Tibial nerve (tissue), 4 donors: ENCODE data around the gene OR6V1.

ENCODE experiments used
- EP300 ChIP-seq, 2 donors: sonication (generic); formaldehyde crosslinking; IDR thresholded peaks; one replicate each; pipeline ENCODE4 v1.6.1; 2017; ENCODE audit warnings: antibody characterized with exemption in 2 of 2, mild to moderate bottlenecking in 1 of 2
- POLR2A ChIP-seq, 2 donors: fragments of 450-650 bp; IDR thresholded peaks; one replicate each; pipeline ENCODE4 v1.6.1; 2017; ENCODE audit warnings: antibody characterized with exemption in 2 of 2, mild to moderate bottlenecking in 2 of 2, moderate library complexity in 2 of 2
- TF ChIP-seq, protein P1 (sequence below), 5 experiments: fragments of 200-600 bp in 3 of 5; fragments of 450-650 bp in 2 of 5; sonication (generic) in 3 of 5; IDR thresholded peaks; one replicate each; pipeline ENCODE4 v1.5.1; 2016 to 2019; ENCODE audit warnings: antibody characterized with exemption in 5 of 5, mild to moderate bottlenecking in 3 of 5, moderate library complexity in 2 of 5

DNA sequence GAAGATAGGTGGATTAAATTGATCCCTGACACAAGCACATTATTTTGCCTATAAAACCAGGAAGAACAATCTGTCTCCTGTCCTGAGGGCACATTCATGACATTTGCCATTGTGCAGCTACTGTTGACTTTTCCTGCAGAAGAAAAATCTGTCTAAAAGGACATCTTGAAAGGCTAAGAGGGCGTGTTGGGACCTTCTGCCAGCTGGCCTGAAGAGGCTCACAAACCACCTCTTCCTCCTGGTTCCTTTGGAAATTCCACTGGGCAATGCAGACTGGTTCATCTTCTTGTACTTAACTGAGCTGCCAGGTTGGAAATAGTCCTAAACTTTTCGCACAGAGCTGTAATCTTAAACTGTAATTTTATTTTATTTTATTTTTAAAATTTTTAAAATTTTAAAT is 44.0 kb downstream of the OR6V1 start:
- no peak for TF ChIP-seq POLR2A (IDR thresholded peaks at IDR 0.05)
- TF ChIP-seq, protein P1, sequence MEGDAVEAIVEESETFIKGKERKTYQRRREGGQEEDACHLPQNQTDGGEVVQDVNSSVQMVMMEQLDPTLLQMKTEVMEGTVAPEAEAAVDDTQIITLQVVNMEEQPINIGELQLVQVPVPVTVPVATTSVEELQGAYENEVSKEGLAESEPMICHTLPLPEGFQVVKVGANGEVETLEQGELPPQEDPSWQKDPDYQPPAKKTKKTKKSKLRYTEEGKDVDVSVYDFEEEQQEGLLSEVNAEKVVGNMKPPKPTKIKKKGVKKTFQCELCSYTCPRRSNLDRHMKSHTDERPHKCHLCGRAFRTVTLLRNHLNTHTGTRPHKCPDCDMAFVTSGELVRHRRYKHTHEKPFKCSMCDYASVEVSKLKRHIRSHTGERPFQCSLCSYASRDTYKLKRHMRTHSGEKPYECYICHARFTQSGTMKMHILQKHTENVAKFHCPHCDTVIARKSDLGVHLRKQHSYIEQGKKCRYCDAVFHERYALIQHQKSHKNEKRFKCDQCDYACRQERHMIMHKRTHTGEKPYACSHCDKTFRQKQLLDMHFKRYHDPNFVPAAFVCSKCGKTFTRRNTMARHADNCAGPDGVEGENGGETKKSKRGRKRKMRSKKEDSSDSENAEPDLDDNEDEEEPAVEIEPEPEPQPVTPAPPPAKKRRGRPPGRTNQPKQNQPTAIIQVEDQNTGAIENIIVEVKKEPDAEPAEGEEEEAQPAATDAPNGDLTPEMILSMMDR (IDR thresholded peaks at IDR 0.05) = no peak
- TF ChIP-seq EP300 (IDR thresholded peaks at IDR 0.05) = no peak
